Measurements from ENCODE around the gene TNIK. TPM values are rescaled to one million over a fixed set of nuclear protein-coding genes. Genes with fewer than 3 reads are reported as not detected.
"Not testable (repeated sequence)": the region's sequence is repeated elsewhere in the genome, so short reads cannot be mapped to it uniquely, and the experiment has no call there.

Gene TNIK
- total and polyA plus RNA-seq, 2 donors from 2014 or later = 3.6 to 48.9 TPM

- no peak for FAIRE-seq
Measured at GRCh38 chr3:171451915-171452314, 8.3 kb downstream of the TNIK start.

DNA sequence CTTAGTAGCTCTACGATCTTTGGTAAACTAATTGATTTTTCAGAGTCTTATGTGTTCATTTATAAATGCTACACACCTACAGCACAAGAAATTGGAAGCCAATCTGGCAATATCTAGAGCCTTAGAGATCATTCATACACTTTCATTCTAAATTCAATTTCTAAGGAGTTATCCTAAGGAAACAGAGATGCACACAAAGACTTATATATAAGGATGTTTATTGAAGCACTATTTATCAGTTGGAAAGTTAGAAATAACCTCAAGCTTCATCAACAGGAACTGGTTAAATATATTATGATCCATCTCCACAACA is 12.7 kb downstream of the TNIK start:
- H3K4me3 ChIP-seq (ENCODE audit: low read length in 3 of 3); intact Hi-C loops (cut with DNase I); FAIRE-seq; H3K4me1 ChIP-seq (ENCODE audit: control insufficient read depth in 2 of 3, insufficient read depth in 2 of 3, low read depth in 1 of 3, low read length in 3 of 3); H3K9me3 ChIP-seq (ENCODE audit: control insufficient read depth in 2 of 3, insufficient read depth in 1 of 3, low read length in 3 of 3); H3K27ac ChIP-seq (ENCODE audit: low read depth in 2 of 2, low read length in 2 of 2); H3K9ac ChIP-seq (ENCODE audit: low read length in 3 of 3); H3K36me3 ChIP-seq (ENCODE audit: control insufficient read depth in 2 of 3, insufficient read depth in 3 of 3, low read length in 3 of 3); DNase-seq; H3K27me3 ChIP-seq (ENCODE audit: control insufficient read depth, insufficient read depth, low read length): not testable (repeated sequence)

More at GRCh38 chr3:171451915-171452314, 8.3 kb downstream of the TNIK start:
- H3K27ac ChIP-seq (ENCODE audit: low read depth in 2 of 2, low read length in 2 of 2) = no peak overlapping the region
- peaks cover 0 to 6% (median 4%) of the 10 kb centered on the region in 3 donors for H3K4me1 ChIP-seq (ENCODE audit: control insufficient read depth in 2 of 3, insufficient read depth in 2 of 3, low read depth in 1 of 3, low read length in 3 of 3)
- no peak for TF ChIP-seq CTCF (IDR thresholded peaks at IDR 0.05; ENCODE audit: borderline replicate concordance, extremely low read depth, insufficient read depth)
- intact Hi-C loops (cut with DNase I) = no loop called here
- no peak overlapping the region for H3K9ac ChIP-seq (ENCODE audit: low read length in 3 of 3)
- no peaks in the 10 kb centered on the region for H3K36me3 ChIP-seq (ENCODE audit: control insufficient read depth in 2 of 3, insufficient read depth in 3 of 3, low read length in 3 of 3)
- no peaks in the 10 kb centered on the region for H3K27me3 ChIP-seq (ENCODE audit: control insufficient read depth, insufficient read depth, low read length)
- DNase-seq = no peak
- H3K4me3 ChIP-seq (ENCODE audit: low read length in 3 of 3) = no peak overlapping the region
- no peaks in the 10 kb centered on the region for H3K9me3 ChIP-seq (ENCODE audit: control insufficient read depth in 2 of 3, insufficient read depth in 1 of 3, low read length in 3 of 3)

GRCh38 chr3:171446801-171447578 is 13.2 kb downstream of the TNIK start:
- Histone ChIP-seq H3K27me3 (ENCODE audit: control insufficient read depth, insufficient read depth, low read length) (no peaks in the 10 kb centered on the region), H3K9ac (ENCODE audit: low read length in 3 of 3) (no peak overlapping the region), H3K4me1 (ENCODE audit: control insufficient read depth in 2 of 3, insufficient read depth in 2 of 3, low read depth in 1 of 3, low read length in 3 of 3) (no peaks in the 10 kb centered on the region), H3K9me3 (ENCODE audit: control insufficient read depth in 2 of 3, insufficient read depth in 1 of 3, low read length in 3 of 3) (no peaks in the 10 kb centered on the region), H3K27ac (ENCODE audit: low read depth in 2 of 2, low read length in 2 of 2) (no peak overlapping the region), H3K4me3 (ENCODE audit: low read length in 3 of 3) (no peak overlapping the region), H3K36me3 (ENCODE audit: control insufficient read depth in 2 of 3, insufficient read depth in 3 of 3, low read length in 3 of 3) (no peaks in the 10 kb centered on the region)
- intact Hi-C loops (cut with DNase I) = no loop called here
- DNase-seq (no peak), FAIRE-seq (no peak)
- no peak for TF ChIP-seq CTCF (IDR thresholded peaks at IDR 0.05; ENCODE audit: borderline replicate concordance, extremely low read depth, insufficient read depth)

- no peak overlapping the region for H3K9ac ChIP-seq (ENCODE audit: low read length in 3 of 3)
Measured at GRCh38 chr3:171446301-171446700, 13.9 kb downstream of the TNIK start.

More at GRCh38 chr3:171446301-171446700, 13.9 kb downstream of the TNIK start:
- DNase-seq (no peak), FAIRE-seq (no peak)
- Histone ChIP-seq H3K4me1 (ENCODE audit: control insufficient read depth in 2 of 3, insufficient read depth in 2 of 3, low read depth in 1 of 3, low read length in 3 of 3) (no peaks in the 10 kb centered on the region), H3K27ac (ENCODE audit: low read depth in 2 of 2, low read length in 2 of 2) (no peak overlapping the region), H3K36me3 (ENCODE audit: control insufficient read depth in 2 of 3, insufficient read depth in 3 of 3, low read length in 3 of 3) (no peaks in the 10 kb centered on the region), H3K9me3 (ENCODE audit: control insufficient read depth in 2 of 3, insufficient read depth in 1 of 3, low read length in 3 of 3) (no peaks in the 10 kb centered on the region), H3K27me3 (ENCODE audit: control insufficient read depth, insufficient read depth, low read length) (no peaks in the 10 kb centered on the region), H3K4me3 (ENCODE audit: low read length in 3 of 3) (no peak overlapping the region)
- TF ChIP-seq CTCF (IDR thresholded peaks at IDR 0.05; ENCODE audit: borderline replicate concordance, extremely low read depth, insufficient read depth) = no peak
- intact Hi-C loops (cut with DNase I) = no loop called here

Measured in kidney (tissue), 14 donors.